Activated CD4-positive, CD25-positive, alpha-beta regulatory T cell treated with anti-CD3 and anti-CD28 coated beads, Interleukin-2, amount 50 U/mL, for 72 hours (primary cell): ENCODE data around the gene CD19.
"Not testable (repeated sequence)": the region's sequence is repeated elsewhere in the genome, so short reads cannot be mapped to it uniquely, and the experiment has no call there.

Source experiments
- DNase-seq: peaks from one replicate; pipeline ENCODE4 v3.0.0; 2021

Gene CD19

DNA sequence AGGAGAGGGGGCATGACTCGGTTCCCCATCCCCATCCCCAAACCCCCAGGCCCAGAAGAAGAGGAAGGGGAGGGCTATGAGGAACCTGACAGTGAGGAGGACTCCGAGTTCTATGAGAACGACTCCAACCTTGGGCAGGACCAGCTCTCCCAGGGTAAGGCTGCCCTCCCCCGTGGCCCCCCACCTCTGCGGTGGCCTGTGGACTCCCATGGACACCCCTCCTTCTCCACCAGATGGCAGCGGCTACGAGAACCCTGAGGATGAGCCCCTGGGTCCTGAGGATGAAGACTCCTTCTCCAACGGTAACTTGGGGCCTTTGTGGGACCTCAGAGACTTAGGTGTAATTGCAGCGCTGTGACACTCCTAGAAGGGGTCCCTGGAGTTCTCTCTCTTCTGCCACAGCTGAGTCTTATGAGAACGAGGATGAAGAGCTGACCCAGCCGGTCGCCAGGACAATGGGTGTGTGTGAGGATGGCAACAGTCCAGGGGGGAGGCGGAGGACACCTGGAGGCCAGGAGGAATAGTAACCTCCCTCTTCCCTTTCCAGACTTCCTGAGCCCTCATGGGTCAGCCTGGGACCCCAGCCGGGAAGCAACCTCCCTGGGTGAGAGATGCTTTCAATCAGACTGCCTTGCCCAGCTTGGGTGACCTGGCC is 5.6 kb downstream of the CD19 start:
- DNase-seq, result no peak

DNA sequence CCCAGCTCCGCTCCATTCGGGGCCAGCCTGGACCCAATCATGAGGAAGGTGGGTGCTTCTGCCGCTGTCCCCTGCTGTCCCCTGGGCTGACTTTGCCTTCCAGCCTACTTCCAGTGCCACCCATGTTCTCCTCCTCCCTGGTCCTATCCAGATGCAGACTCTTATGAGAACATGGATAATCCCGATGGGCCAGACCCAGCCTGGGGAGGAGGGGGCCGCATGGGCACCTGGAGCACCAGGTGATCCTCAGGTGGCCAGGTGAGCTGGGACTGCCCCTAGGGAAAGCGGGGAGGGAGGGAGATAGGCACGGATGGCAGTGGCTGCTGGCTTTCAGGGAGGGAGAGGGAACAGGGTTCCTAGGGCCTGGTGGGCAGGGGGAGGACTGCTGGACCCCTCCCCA is 7.0 kb downstream of the CD19 start:
- DNase-seq, result no peak

DNA sequence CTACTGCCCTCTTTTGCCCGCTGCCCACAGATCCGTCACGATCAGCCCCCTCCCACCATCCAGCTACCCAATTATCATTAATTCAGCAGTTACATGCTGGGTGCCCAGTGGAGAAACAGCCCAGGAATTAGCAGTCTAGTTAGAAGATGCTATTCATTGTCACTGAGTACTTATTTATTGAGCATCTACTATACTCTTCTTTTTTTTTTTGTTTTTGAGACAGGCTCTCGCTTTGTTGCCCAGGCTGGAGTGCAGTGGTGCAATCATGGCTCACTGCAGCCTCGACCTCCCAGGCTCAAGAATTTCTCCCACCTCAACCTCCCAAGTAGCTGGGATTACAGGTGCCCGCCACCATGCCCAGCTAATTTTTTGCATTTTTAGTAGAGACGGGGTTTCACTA is 8.1 kb downstream of the CD19 start:
- DNase-seq, result not testable (repeated sequence)

GRCh38 chr16:28943281-28943680 is 11.5 kb downstream of the CD19 start:
- DNase-seq, result no peak

GRCh38 chr16:28946681-28947080 is 14.9 kb downstream of the CD19 start:
- no peak for DNase-seq

- peak; percentile 100 for DNase-seq
Observed at GRCh38 chr16:28950648-28951409, 19.1 kb downstream of the CD19 start, which contains the start of gene NFATC2IP. NFATC2IP (plus strand) TSS chr16:28950937; CDS start chr16:28951012, 75 bp downstream.

- DNase-seq, result no peak
Observed at GRCh38 chr16:28951410-28951943, 19.7 kb downstream of the CD19 start.

DNA sequence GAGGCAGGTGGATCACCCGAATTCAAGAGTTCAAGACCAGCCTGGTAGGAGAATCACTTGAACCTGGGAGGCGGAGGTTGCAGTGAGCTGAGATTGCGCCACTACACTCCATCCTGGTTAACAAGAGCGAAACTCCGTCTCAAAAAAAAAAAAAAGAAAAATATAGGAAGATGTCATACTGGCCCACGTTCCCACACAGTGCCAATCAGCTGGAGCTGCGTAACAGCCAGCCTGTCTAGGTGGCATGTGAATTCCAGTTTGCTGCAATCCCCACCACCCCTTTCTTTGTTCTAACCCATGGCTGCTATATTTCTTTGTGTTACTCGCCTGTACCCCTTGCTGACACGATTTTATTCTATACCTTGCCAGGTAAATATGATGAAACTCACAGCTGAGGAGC is 26.4 kb downstream of the CD19 start:
- DNase-seq, result no peak

- no peak for DNase-seq
Observed at GRCh38 chr16:28958836-28959235, 27.1 kb downstream of the CD19 start.

DNA sequence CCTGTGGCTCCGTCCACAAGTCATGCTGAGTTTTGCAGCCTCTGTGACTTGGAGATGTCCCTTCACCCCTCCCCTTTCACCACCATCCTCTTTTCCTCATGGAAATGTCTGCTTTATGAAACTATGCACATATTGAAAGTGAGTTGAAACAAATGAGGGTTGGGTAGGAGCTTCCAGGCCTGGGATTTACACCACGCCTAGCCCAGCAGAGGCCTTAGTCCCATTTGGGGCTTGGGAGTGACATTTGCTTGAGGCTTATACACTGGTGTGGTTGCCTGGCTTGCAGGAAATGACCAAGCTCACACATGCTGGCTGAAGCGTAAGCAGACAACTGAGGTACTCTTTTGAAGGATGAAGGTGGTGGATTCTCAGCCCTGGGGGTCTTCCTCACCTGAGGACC is 32.3 kb downstream of the CD19 start:
- DNase-seq, result no peak

DNA sequence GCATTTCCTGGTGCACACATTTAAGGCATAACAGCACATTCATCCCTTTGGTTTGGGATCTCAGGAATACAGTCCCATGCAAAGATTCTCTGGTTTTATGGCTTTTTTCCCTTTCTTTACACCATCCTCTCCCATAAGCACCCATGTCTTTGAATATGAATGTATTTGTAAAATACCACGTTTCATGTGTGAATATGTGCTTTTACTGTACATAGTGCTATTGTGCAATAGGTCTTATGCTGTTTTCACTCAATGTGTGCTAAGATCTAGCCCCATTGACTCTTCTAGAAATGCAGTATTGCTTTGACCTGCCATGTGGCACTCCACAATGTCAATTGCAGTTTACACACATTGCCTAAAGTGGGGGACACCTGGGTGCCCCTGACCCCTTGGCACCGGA is 32.7 kb downstream of the CD19 start:
- no peak for DNase-seq

DNA sequence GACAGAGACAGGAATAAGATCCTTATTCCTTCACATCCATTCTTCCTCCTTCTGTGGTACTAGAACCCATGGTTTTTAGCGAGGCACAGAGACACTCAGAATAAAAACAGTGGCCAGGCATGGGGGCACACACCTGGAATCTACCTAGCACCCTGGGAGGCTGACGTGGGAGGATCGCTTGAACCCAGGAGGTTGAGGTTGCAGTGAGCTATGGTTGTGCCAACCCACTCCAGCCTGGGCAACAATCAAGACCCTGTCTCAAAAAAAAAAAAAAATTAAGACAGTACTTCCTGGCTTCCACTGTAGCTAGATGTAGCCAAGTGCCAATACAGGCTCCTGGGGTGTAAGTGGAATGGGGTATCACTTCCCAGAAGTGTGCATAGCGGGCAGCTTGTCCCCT is 35.4 kb downstream of the CD19 start:
- DNase-seq, result no peak

GRCh38 chr16:28969696-28970095 is 37.9 kb downstream of the CD19 start:
- not testable (repeated sequence) for DNase-seq

DNA sequence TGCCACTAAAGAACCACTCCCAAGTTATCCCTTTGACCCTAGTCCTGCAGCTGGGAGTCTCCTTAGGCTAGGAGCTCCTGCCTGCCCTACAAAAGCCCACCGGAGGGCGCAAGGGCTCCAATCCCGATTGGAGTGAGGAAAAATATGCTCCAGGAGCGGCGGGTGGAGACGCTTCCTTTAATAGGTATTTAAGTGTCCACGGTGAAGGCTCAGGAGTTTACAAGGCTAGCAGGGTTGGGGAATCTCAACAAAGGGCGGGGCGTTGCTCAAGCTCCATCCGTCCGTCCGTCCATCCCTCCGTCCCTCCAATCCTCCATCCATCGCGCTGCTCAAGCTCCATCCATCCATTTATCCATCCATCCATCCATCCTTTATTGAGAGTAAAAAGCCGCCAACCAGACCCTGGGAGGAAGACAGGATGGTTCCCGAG is 42.3 kb downstream of the CD19 start:
- DNase-seq, result no peak

- peak; percentile 93 for DNase-seq
Observed at GRCh38 chr16:28974437-28975157, 42.8 kb downstream of the CD19 start, which contains the start of gene SPNS1. SPNS1 (plus strand) TSS chr16:28974778; CDS start chr16:28975152, 374 bp downstream.

DNA sequence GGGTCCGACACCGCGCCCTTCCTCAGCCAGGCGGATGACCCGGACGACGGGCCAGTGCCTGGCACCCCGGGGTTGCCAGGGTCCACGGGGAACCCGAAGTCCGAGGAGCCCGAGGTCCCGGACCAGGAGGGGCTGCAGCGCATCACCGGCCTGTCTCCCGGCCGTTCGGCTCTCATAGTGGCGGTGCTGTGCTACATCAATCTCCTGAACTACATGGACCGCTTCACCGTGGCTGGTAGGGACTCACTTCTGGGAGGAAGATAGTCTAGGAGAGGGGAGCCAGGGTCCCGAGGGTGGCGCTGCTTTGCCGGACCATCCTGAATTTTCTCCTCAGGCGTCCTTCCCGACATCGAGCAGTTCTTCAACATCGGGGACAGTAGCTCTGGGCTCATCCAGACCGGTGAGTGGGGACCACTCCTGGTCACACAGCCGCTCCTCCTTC is 43.4 kb downstream of the CD19 start:
- DNase-seq, result no peak

- DNase-seq, result no peak
Observed at GRCh38 chr16:28977703-28978662, 46.2 kb downstream of the CD19 start.

- not testable (repeated sequence) for DNase-seq
Observed at GRCh38 chr16:28980330-28980729, 48.6 kb downstream of the CD19 start.

GRCh38 chr16:28980929-28981328 is 49.2 kb downstream of the CD19 start:
- DNase-seq, result no peak

DNA sequence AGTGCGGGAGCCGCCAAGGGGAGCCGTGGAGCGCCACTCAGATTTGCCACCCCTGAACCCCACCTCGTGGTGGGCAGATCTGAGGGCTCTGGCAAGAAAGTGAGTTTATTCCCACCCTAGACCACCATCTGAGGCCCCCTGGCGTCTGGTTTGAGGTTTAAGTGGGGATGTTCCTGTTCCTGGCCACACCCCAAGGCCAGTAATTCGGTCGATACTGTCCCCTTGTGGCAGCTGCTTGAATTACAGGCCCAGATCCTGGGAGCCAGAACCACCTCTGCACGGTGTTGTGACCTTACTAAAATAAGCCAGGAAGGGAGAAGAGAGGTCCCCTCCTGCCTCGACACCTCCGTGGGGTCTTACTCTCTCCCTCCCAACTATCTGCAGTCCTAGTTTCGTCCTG is 49.7 kb downstream of the CD19 start:
- DNase-seq, result peak; percentile 73

DNA sequence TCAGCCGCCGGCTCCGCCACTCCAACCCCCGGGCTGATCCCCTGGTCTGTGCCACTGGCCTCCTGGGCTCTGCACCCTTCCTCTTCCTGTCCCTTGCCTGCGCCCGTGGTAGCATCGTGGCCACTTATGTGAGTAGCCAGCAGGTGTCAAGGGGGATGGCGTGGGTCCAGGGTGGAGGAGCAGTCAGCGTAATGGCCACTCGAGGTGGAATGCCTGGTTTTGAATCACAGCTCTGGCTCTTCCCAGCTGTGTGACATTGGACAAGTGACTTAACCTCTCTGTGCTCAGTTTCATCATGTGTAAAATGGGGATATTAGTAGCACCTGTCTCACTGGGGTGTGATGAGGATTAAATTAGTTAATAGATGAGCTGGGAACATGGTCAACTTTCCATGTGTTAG is 50.6 kb downstream of the CD19 start:
- DNase-seq, result no peak

DNA sequence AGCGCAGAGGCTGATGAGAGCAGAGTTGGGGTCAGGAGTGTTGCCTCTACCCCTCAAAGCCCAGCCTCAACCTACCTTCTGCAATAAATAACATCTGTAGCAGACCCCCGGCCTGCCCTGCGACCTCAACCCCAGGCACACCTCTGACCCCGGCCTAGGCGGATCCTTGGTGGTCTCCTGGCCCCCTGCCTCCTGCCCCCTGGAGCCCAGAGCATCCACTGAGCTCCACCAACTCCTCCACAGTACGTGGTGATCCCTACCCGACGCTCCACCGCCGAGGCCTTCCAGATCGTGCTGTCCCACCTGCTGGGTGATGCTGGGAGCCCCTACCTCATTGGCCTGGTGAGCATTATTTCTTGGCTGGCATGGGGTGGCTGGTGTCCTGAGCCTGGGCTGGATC is 51.2 kb downstream of the CD19 start:
- no peak for DNase-seq
